GM13976 (cell line): ENCODE results near the gene TBX19.

Experiments
- DNase-seq: peaks from one replicate; pipeline ENCODE4 v3.0.0; 2012; ENCODE audit warnings: low spot score
- in situ Hi-C: fragments of 300-500 bp; cut with MboI; formaldehyde crosslinking; loops from one replicate; pipeline ENCODE4 v1.12.0; 2022; ENCODE audit warnings: low sequenced_read_pairs, mixed read lengths, inconsistent platforms; ENCODE audit not compliant: unreplicated experiment
- TF ChIP-seq, protein P1 (sequence below): IDR thresholded peaks from 2 replicates; pipeline ENCODE4 v1.5.1; 2012; ENCODE audit warnings: borderline replicate concordance, mild to moderate bottlenecking; ENCODE audit not compliant: insufficient read depth; ENCODE audit errors: extremely low read depth, missing control alignments, control extremely low read depth

The TBX19 gene

DNA sequence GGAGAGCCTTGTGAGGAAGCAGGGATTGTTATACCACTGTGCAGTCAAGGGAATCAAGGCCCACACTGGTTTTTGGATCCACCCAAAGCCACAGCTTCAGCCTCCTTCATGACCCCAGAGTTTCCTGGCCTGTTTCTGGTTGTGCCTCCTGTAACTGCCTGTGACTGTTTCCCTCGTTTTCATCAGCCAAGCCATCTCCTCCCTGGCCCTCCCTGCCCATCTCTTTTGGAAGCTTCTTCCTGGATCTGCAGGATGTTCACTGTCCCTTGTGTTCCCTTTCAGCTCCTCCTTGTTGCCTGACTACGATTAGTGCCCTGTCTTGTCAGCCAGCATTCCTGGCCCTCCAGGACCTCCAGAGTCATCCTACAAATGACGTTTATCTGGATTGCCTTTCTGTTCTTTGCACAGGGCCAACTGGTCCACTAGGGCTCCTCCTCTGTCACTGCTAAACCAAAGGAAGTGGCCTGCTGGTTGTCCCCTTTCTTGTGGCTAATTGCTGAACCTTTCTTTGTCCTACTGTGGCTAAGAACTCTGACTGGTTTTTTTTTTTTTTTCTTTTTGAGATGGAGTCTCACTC is 37.0 kb upstream of the TBX19 start:
- in situ Hi-C loops: no loop called here
- TF ChIP-seq, protein P1, sequence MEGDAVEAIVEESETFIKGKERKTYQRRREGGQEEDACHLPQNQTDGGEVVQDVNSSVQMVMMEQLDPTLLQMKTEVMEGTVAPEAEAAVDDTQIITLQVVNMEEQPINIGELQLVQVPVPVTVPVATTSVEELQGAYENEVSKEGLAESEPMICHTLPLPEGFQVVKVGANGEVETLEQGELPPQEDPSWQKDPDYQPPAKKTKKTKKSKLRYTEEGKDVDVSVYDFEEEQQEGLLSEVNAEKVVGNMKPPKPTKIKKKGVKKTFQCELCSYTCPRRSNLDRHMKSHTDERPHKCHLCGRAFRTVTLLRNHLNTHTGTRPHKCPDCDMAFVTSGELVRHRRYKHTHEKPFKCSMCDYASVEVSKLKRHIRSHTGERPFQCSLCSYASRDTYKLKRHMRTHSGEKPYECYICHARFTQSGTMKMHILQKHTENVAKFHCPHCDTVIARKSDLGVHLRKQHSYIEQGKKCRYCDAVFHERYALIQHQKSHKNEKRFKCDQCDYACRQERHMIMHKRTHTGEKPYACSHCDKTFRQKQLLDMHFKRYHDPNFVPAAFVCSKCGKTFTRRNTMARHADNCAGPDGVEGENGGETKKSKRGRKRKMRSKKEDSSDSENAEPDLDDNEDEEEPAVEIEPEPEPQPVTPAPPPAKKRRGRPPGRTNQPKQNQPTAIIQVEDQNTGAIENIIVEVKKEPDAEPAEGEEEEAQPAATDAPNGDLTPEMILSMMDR: no peak
- no peak for DNase-seq

DNA sequence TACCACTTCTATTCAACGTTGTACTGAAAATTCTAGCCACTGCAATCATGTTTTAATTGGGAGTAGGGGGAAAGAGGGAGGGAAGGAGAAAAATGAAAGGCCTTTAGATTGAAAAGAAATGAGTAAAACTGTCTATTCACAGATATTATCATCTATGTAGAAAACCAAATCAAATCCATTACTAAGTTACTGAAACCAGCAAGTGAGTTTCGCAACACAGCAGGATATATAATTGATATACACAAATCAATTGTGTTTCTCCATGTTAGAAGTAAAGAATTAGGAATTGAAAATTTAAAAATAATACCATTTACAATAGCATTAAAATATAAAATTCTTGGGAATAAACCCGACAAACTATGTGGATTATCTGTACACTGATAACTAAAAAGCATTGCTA is 35.6 kb upstream of the TBX19 start:
- DNase-seq: no peak
- TF ChIP-seq, protein P1: no peak
- in situ Hi-C loops: no loop called here

DNA sequence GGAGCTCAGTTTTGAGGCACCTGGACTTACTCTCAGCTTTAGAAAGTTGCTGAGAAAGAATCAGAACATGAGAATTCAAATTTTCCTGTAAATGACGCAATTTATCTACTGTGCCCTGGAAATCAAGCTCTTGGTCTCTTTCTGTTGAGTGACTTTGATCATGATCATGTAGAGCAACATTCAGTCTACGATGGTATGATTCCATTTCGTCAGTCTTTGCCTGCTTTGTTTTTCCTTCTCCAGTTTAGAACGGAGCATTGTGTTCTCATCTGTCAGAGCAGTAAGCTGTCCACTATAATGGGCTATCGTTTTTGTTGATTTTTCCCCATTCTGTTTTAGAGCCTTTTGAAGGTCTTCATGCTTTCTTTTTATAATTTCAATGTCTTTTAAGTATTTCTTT is 34.2 kb upstream of the TBX19 start:
- DNase-seq: no peak
- in situ Hi-C loops: no loop called here
- TF ChIP-seq, protein P1: no peak

DNA sequence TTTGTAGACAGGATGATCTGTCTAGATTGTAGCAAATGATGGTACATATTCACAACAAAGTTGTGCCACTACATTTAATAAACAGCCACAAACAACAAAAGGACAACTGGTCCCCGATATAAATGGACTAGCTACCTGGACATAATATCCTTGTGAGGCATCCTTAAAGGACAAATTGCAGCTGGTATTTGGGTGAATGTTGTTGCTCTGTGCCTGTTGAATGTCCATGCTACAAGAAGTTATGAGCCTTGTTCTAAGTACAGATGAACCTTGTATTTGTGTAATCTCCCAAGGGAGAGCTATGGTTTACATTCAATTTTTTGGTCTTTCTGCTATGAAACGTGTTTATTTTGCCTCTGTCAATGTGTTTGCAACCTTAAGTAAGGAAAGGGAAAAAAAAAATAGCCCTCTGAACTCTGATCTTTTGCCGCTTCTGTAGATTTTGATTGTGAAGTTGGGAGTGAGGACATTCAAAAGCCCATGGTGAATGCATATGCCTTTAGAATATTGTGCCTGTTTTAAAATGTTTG is 28.4 kb upstream of the TBX19 start:
- in situ Hi-C loops: no loop called here
- TF ChIP-seq, protein P1: no peak
- DNase-seq: no peak

DNA sequence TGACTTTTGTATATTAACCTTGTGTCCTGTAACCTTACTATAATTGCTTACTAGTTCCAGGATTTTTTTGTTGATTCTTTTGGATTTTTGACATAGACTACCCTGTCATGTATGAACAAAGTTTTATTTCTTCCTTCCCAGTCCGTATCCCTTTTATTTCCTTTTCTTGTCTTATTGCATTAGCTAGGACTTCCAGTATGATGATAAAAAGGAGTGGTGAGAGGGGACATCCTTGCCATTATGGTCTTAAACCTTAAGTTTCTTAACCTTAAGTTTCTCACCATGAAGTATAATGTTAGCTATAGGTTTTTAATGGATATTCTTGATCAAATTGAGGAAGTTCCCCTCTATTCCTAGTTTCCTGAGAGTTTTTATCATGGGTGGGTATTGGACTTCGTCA is 24.5 kb upstream of the TBX19 start:
- TF ChIP-seq, protein P1: no peak
- in situ Hi-C loops: no loop called here
- no peak for DNase-seq

DNA sequence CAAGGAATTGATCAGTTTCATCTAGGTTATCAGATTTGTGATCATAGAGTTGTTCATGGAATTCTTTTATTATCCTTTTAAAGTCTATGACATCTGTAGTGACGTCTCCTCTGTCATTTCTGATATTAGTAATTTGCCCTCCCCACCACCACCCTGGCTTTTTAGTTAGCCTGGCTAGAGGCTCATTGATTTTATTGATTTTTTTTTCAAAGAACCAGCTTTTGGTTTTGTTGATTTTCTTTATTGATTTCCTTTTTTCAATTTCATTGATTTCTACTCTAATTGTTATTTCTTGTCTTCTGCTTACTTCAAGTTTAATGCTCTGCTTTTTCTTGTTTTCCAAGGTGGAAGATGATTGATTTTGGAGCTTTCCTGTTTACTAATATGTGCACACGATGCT is 23.3 kb upstream of the TBX19 start:
- in situ Hi-C loops: no loop called here
- TF ChIP-seq, protein P1: no peak

More for the DNA sequence above, 23.3 kb upstream of the TBX19 start:
- DNase-seq: no peak
